Heart left ventricle (tissue), 13 donors: ENCODE measurements around the gene CEBPA.

Experiments
- CTCF ChIP-seq, 12 donors: fragments of 200-600 bp; sonication (generic) in 4 of 12; IDR thresholded peaks; one replicate each; pipeline versions ENCODE4 v1.5.0 to v1.8.0; 2018 to 2022; ENCODE audit warnings: antibody characterized with exemption in 12 of 12, mild to moderate bottlenecking in 5 of 12
- POLR2A ChIP-seq, 2 donors: fragments of 450-650 bp; IDR thresholded peaks; one replicate each; pipeline ENCODE4 v1.6.1; 2017; ENCODE audit warnings: antibody characterized with exemption in 2 of 2, mild to moderate bottlenecking in 2 of 2, moderate library complexity in 2 of 2
- donor health status: ischemic (EF 13 %, LVEDD 7.1; RV severe dilation, severe dysfunction).
- donor health status: DM: no; HTN: yes; CAD: no.
- donor health status: DM: no; HTN: no; CAD: no.
- donor health status: ischemic (EF 25% LVEDD 6.9; RV normal size, moderate dysfunction).
- donor health status: ischemic (EF 25% LVEDD 5.7; RV mildly dilated, moderate dysfunction).
- donor health status: ischemic (EF 35%, LVEDD 5.7; RV mildly dilated, moderate dysfunction).
- donor health status: nonischemic (EF 11% LVEDD 7.7; RV severe dilation, severe dysfunction).
- donor health status: DM: yes; HTN: yes; CAD: no.
- donor health status: PGD.
- donor health status: ischemic (EF 29% LVEDD 5.4; RV normal size, mild dysfunction).
- donor health status: nonischemic (EF 23%, LVEDD 6.1; RV moderate dilation, normal function).

- TF ChIP-seq CTCF (IDR thresholded peaks at IDR 0.05), result no peak
- no peak for TF ChIP-seq POLR2A (IDR thresholded peaks at IDR 0.05)
Observed at GRCh38 chr19:33299051-33299688, 3.2 kb downstream of the CEBPA start.
